ENCODE data around the gene SPRED2. TPM values are rescaled to one million over a fixed set of nuclear protein-coding genes. Genes with fewer than 3 reads are reported as not detected.

SPRED2 gene
- total and polyA plus RNA-seq, 4 donors, result 10.6 to 38.7 (median 23.8) TPM

DNA sequence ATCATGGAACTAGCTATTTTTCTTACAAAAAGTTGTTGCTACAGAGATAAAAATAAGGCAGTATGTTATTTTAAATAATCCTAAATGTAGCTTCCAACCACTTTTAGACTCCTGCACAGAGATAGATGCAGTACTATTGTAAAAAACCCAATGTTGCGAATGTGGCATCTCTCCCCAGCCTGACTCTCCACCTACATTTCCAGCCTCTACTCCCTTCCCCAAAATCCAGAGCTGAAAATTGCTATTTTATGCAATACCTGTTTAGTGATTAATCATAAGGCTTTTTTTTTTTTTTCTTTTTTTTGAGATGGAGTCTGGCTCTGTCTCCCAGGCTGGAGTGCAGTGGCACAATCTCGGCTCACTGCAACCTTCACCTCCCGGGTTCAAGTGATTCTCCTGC lies 39.4 kb downstream of the SPRED2 start:
- no CpG with 5 or more reads among the region's 3 CpGs for WGBS (ENCODE audit: insufficient coverage)
- DNase-seq (ENCODE audit: low read depth in 4 of 6, low spot score in 6 of 6), result no peak
- Histone ChIP-seq H3K9me3 (ENCODE audit: control insufficient read depth, insufficient read depth, low read length) (no peaks in the 10 kb centered on the region), H3K27me3 (ENCODE audit: control insufficient read depth, insufficient read depth, low read length) (no peaks in the 10 kb centered on the region), H3K4me1 (ENCODE audit: control insufficient read depth, insufficient read depth, low read length) (peaks cover 32% of the 10 kb centered on the region), H3K27ac (ENCODE audit: low read depth, low read length) (no peak overlapping the region), H3K36me3 (ENCODE audit: control insufficient read depth, insufficient read depth, low read length) (no peaks in the 10 kb centered on the region), H3K4me3 (ENCODE audit: low read depth, low read length) (no peak overlapping the region)

DNA sequence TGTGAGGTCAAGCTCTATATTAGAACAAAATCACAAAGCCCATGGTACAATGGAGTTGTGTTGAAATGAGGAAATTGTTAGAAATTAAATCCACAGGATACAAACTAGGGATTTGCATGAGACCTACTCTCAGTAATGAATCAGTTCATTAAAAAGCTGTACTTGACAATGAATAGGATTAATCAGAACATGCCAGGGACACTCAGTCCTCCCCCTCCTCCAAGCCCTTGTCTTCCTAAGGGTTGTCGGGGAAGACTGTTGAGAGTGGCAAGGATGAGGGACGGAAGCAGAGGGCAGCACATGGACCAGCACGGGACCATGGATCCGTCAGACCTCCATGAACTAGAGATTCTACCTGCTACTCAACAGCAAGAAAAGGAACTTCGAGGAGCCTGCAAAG lies 39.8 kb downstream of the SPRED2 start:
- H3K9me3 ChIP-seq (ENCODE audit: control insufficient read depth, insufficient read depth, low read length), result no peaks in the 10 kb centered on the region
- peaks cover 34% of the 10 kb centered on the region for H3K4me1 ChIP-seq (ENCODE audit: control insufficient read depth, insufficient read depth, low read length)
- H3K4me3 ChIP-seq (ENCODE audit: low read depth, low read length), result no peak overlapping the region
- H3K27ac ChIP-seq (ENCODE audit: low read depth, low read length), result no peak overlapping the region
- no CpG with 5 or more reads among the region's 5 CpGs for WGBS (ENCODE audit: insufficient coverage)
- no peak for DNase-seq (ENCODE audit: low read depth in 4 of 6, low spot score in 6 of 6)
- H3K27me3 ChIP-seq (ENCODE audit: control insufficient read depth, insufficient read depth, low read length), result no peaks in the 10 kb centered on the region
- no peaks in the 10 kb centered on the region for H3K36me3 ChIP-seq (ENCODE audit: control insufficient read depth, insufficient read depth, low read length)

DNA sequence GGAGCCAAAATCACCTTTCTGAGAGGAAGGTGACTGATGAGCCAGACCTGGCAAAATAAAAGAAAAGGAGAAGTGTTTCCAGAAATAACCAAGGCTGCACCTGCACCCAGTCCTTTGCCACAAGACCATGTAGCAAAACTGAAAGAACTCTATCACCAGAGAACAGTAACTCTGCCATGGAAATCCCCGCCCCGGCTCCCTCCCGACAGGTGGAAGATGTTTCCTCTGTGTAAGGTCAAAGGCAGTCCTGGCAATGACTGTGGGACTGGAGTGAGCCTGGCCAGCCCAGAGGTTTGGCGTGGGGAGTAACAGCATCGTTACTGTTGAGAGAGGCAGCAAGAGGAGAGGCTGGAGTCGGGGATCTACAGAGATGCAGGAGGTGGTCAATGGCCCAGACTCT lies 42.3 kb downstream of the SPRED2 start:
- no peak for DNase-seq (ENCODE audit: low read depth in 4 of 6, low spot score in 6 of 6)
- WGBS (ENCODE audit: insufficient coverage), result 78% methylated on average over 5 of the region's 6 CpGs
- Histone ChIP-seq H3K27me3 (ENCODE audit: control insufficient read depth, insufficient read depth, low read length) (no peaks in the 10 kb centered on the region), H3K9me3 (ENCODE audit: control insufficient read depth, insufficient read depth, low read length) (no peaks in the 10 kb centered on the region), H3K4me3 (ENCODE audit: low read depth, low read length) (no peak overlapping the region), H3K27ac (ENCODE audit: low read depth, low read length) (no peak overlapping the region), H3K36me3 (ENCODE audit: control insufficient read depth, insufficient read depth, low read length) (no peaks in the 10 kb centered on the region), H3K4me1 (ENCODE audit: control insufficient read depth, insufficient read depth, low read length) (peaks cover 26% of the 10 kb centered on the region)

DNA sequence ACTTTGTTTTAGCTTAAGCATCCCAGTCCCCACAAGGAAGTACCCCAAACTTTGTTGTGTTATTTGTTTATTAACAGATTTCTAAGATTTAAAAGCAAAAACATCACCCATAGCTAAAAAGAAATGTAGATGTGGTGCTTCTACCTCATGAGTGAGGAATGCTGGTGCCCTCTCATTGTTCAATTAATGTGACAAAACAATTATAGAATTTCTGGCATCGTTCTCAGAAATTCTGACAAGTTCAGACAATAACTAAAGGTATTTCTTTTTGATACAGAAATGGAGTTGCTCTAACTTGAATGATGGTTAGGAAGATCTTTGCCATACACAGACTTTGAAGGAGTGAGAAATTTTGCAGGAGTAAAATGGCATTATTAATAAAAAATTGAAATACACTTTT lies 42.9 kb downstream of the SPRED2 start:
- H3K27ac ChIP-seq (ENCODE audit: low read depth, low read length), result peak overlapping the region; percentile 29
- no peak overlapping the region for H3K4me3 ChIP-seq (ENCODE audit: low read depth, low read length)
- no peak for DNase-seq (ENCODE audit: low read depth in 4 of 6, low spot score in 6 of 6)
- no peaks in the 10 kb centered on the region for H3K27me3 ChIP-seq (ENCODE audit: control insufficient read depth, insufficient read depth, low read length)
- no peaks in the 10 kb centered on the region for H3K36me3 ChIP-seq (ENCODE audit: control insufficient read depth, insufficient read depth, low read length)
- WGBS (ENCODE audit: insufficient coverage), result no CpG with 5 or more reads among the region's 1 CpG
- no peaks in the 10 kb centered on the region for H3K9me3 ChIP-seq (ENCODE audit: control insufficient read depth, insufficient read depth, low read length)
- peaks cover 22% of the 10 kb centered on the region for H3K4me1 ChIP-seq (ENCODE audit: control insufficient read depth, insufficient read depth, low read length)

DNA sequence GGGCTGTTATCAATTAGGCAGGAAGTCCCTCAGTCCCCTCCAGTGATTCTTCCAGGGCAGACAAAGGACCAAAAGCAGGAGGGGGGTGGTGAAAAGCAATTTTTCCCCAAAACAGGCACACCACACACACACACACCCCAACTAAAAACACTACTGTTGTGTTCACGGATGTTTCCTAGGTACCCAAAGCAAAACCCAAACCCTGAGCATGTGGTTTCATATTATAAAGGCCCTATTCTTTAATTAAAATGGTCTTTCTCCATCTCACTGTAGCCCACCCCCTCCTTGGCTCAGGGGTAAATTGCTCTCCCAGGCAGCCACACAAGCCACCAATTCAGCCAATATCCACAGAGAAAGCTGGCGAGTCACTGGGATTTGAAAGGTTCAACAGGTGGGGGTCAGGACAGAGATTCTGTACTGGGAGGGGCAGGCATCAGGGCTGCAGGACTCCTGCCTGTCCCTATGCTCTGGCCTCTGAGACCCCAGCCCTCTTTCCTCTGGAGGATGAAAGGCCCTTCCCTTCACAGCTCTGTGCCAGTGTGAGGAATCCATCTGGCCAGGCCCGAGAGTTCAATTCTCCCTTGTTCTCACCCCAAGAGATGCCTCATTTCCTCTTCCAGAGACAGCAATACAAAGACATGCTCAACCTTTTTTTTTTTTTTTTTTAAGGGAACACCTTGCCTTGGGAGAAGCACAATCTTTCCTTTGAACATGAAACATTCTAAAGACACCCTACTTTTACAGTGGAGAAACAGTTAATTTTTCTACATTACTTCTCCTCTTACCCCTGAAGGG lies 43.6 kb downstream of the SPRED2 start:
- Histone ChIP-seq H3K4me3 (ENCODE audit: low read depth, low read length) (no peak overlapping the region), H3K4me1 (ENCODE audit: control insufficient read depth, insufficient read depth, low read length) (peaks cover 23% of the 10 kb centered on the region), H3K27me3 (ENCODE audit: control insufficient read depth, insufficient read depth, low read length) (no peaks in the 10 kb centered on the region), H3K9me3 (ENCODE audit: control insufficient read depth, insufficient read depth, low read length) (no peaks in the 10 kb centered on the region), H3K27ac (ENCODE audit: low read depth, low read length) (peak overlapping the region; percentile 29), H3K36me3 (ENCODE audit: control insufficient read depth, insufficient read depth, low read length) (no peaks in the 10 kb centered on the region)
- peak in 2 of 6 donors; percentile 54 to 58 for DNase-seq (ENCODE audit: low read depth in 4 of 6, low spot score in 6 of 6)
- WGBS (ENCODE audit: insufficient coverage), result 17% methylated on average over 1 of the region's 3 CpGs

DNA sequence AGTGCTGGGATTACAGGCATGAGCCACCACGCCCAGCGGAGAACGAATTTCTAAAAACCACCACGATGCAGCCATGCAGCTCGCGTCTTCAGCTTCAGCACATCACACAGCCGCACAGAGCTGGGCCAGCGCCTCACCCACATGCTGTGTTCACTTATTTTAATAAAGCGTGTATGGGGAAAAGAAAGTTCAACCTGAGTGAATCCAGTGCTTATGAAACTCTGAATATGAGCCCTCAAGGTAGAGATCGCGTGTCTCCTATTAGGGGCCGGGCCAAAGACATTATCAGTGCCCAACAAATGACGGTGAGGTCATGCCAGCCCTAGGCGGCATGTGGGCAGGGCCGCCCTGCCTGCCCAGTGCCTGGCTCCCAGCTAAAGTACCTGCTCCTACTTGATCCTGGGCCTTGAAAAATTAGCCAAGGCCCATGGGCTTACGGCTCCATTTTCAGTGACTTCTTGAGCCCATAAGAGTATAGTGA lies 44.3 kb downstream of the SPRED2 start:
- peaks cover 27% of the 10 kb centered on the region for H3K4me1 ChIP-seq (ENCODE audit: control insufficient read depth, insufficient read depth, low read length)
- no peak overlapping the region for H3K4me3 ChIP-seq (ENCODE audit: low read depth, low read length)
- DNase-seq (ENCODE audit: low read depth in 4 of 6, low spot score in 6 of 6), result no peak
- H3K9me3 ChIP-seq (ENCODE audit: control insufficient read depth, insufficient read depth, low read length), result no peaks in the 10 kb centered on the region
- 93% methylated on average over 13 of the region's 16 CpGs for WGBS (ENCODE audit: insufficient coverage)
- H3K27me3 ChIP-seq (ENCODE audit: control insufficient read depth, insufficient read depth, low read length), result no peaks in the 10 kb centered on the region
- no peaks in the 10 kb centered on the region for H3K36me3 ChIP-seq (ENCODE audit: control insufficient read depth, insufficient read depth, low read length)
- H3K27ac ChIP-seq (ENCODE audit: low read depth, low read length), result peak overlapping the region; percentile 22

DNA sequence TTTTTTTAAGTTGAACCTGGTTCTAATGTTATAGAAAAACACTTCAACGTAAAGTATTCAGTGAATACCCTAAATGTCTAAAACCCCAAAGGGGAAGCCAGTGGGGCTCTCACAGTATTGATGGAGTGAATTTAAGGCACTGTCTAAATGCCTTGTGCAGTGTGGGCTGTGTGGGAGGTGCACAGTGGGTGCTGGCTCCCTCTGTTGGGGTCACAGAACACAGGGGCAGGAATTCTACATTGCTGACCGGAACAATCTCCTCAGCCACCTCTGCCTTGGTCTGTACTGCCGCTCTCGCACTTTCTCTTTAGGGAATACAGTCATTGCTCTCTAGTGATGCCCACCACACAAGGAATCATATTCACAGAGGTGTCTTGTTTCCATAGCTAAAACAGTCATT lies 45.4 kb downstream of the SPRED2 start:
- peaks cover 31% of the 10 kb centered on the region for H3K4me1 ChIP-seq (ENCODE audit: control insufficient read depth, insufficient read depth, low read length)
- 79% methylated on average over 3 of the region's 4 CpGs for WGBS (ENCODE audit: insufficient coverage)

DNA sequence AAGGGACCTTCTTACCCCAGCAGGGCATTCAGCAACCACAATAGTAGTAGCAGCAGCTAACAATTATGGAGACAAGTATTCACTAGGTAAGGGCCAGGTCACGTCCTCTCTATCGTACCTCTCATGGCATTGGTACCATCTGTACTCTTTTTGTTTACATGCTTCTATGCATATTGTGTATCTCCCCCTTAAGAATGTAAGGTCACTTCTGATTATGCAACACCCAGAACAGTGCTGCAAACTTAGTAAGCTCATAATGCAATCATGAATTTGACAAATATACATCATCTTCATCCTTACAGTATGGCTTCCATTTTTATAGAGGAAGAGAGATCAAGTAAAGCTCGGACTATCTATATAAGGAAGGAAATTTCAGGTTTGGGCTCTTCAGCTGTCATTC lies 46.1 kb downstream of the SPRED2 start:
- 100% methylated on average over 2 of the region's 3 CpGs for WGBS (ENCODE audit: insufficient coverage)
- Histone ChIP-seq H3K27ac (ENCODE audit: low read depth, low read length) (no peak overlapping the region), H3K36me3 (ENCODE audit: control insufficient read depth, insufficient read depth, low read length) (no peaks in the 10 kb centered on the region), H3K27me3 (ENCODE audit: control insufficient read depth, insufficient read depth, low read length) (no peaks in the 10 kb centered on the region), H3K4me1 (ENCODE audit: control insufficient read depth, insufficient read depth, low read length) (peaks cover 31% of the 10 kb centered on the region), H3K4me3 (ENCODE audit: low read depth, low read length) (no peak overlapping the region), H3K9me3 (ENCODE audit: control insufficient read depth, insufficient read depth, low read length) (no peaks in the 10 kb centered on the region)
- no peak for DNase-seq (ENCODE audit: low read depth in 4 of 6, low spot score in 6 of 6)

More for the DNA sequence above, 45.4 kb downstream of the SPRED2 start:
- H3K4me3 ChIP-seq (ENCODE audit: low read depth, low read length), result no peak overlapping the region
- no peak for DNase-seq (ENCODE audit: low read depth in 4 of 6, low spot score in 6 of 6)
- H3K27ac ChIP-seq (ENCODE audit: low read depth, low read length), result no peak overlapping the region
- no peaks in the 10 kb centered on the region for H3K9me3 ChIP-seq (ENCODE audit: control insufficient read depth, insufficient read depth, low read length)
- H3K27me3 ChIP-seq (ENCODE audit: control insufficient read depth, insufficient read depth, low read length), result no peaks in the 10 kb centered on the region
- no peaks in the 10 kb centered on the region for H3K36me3 ChIP-seq (ENCODE audit: control insufficient read depth, insufficient read depth, low read length)

DNA sequence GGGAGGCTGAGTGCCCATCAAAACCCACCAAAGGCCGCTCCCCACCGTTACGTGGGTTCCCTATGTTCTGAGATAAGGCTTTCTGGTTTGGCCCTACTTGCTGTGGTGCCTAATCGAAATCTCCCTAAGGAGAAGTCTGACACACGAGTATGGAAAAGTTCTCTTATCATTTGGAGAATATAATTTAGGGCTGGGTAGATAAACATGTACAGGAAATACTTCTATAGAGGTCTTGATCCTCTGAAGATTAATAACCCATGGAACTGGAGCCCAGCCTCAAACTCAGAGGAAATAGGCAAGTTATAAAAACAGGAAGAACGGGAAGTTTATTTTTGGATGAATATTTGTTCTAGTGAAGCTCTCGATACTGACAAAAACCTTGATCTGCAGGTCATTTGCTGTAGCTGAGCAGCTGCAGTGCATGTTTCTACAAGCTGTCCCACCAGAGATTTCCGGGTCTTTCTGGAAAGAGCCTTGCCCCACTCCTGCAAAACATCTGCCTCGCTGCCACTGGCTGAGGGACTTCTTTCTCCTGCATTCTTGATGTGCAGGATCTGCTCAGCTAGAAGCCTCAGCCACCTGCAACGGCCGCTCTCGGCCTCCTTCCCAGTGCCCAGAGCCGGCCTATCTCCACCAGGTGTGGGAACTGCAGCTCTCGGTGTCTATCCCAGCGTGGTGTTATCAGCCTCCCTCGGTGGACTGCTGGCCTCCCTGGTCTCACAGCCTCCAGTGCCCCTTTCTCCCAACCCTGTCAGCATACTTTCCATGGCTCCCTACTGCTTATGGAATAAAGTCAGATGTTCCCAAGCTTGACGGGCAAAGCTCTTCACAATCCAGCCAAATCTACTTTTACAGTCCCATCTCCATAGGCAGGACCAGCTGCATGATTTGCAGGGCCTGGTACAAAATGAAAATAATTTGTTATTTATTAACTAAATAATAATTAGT lies 48.6 kb downstream of the SPRED2 start:
- peak overlapping the region; percentile 16 for H3K27ac ChIP-seq (ENCODE audit: low read depth, low read length)
- no peaks in the 10 kb centered on the region for H3K27me3 ChIP-seq (ENCODE audit: control insufficient read depth, insufficient read depth, low read length)
- H3K36me3 ChIP-seq (ENCODE audit: control insufficient read depth, insufficient read depth, low read length), result no peaks in the 10 kb centered on the region
- H3K4me3 ChIP-seq (ENCODE audit: low read depth, low read length), result no peak overlapping the region
- DNase-seq (ENCODE audit: low read depth in 4 of 6, low spot score in 6 of 6), result peak in 1 of 6 donors; percentile 27
- WGBS (ENCODE audit: insufficient coverage), result 68% methylated on average over 11 of the region's 17 CpGs
- peaks cover 29% of the 10 kb centered on the region for H3K4me1 ChIP-seq (ENCODE audit: control insufficient read depth, insufficient read depth, low read length)
- no peaks in the 10 kb centered on the region for H3K9me3 ChIP-seq (ENCODE audit: control insufficient read depth, insufficient read depth, low read length)
